ENCODE results near the gene LMX1A. TPM values are rescaled to one million over a fixed set of nuclear protein-coding genes. Genes with fewer than 3 reads are reported as not detected.

Gene LMX1A
- total RNA-seq, 1 experiment from 2014 or later = not detected

- peak; percentile 78 for DNase-seq (ENCODE audit: low spot score)
Observed at GRCh38 chr1:165367375-165367993, 11.0 kb upstream of the LMX1A start.

DNA sequence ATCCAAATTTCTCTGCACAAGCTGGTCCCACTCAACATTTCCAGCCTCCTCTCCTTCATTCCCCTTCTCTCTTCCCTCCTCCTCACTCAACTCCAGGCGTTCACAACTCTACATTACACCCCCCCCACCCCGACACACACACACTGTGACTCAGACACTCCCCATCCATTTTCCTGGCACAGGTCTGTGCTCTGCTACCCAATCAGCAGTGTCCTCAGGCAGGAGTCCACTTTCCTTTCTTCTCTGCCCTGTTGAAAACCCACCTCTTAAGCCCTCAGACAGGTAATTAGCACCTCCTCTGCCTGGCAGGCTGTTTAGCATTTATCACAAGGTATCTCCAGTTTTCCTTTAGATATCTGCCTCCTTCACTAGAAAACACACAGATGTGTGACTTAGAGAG is 8.8 kb upstream of the LMX1A start:
- no peak for DNase-seq (ENCODE audit: low spot score)

- DNase-seq (ENCODE audit: low spot score) = no peak
Observed at GRCh38 chr1:165364568-165365133, 8.1 kb upstream of the LMX1A start.

DNA sequence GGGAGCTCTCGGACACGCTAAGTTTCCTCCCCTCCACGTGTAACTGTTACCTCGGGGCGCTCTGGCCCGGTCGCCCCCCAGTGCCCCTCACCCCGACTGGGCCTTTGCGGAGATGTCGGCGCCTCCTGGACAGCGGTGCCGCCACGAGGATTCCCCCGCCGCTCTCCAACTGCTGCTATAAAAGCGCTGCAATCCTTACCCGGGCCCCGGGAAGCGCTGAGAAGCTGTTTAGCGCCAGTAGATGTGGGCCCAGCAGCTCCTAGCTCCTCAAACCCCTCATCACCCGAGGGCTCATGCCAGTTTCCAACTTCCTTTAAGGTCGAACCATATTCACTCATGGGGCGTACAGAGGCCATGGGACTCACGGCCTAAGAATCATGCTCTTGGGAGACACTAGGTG is 361 bp upstream of the LMX1A start:
- DNase-seq (ENCODE audit: low spot score) = no peak

DNA sequence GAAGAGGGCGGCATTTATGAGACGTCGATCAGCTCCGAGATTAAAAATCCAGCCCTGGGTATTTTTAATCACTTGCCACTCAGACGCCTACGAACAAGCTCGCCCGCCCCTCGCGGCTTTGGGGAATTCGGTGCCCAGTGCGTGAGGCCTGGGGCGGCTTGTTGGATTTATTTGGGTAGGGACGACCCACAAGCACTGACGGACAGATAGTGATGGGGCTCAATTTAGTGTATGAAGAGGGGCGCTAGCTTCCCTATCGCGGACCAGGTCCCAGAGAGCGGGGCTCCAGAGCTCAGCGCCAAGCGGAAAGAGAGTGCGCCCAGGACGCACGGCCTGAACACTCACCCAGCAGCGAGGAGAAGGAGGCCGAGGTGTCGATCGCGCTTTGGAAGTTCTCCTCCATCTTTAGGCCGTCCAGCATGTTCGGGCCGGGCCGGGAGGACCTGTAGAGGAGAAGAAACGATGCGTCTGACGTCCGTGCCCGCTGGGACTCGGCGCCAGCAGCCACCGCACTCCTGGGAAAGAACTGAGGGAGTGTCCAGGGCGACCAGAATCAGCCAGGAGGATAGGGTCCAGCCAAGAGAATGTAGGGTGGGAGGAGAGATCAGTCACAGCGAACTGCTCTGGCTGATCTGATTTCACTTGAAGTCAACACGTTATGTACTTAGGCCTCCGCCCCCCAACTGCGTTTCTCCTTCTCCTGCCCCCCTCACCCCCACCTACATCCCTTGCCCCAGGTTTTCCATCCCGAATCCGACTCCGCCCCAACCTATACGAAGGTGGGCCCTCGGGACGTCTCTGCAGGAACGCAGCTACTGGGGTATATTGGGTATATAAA is 1.2 kb downstream of the LMX1A start:
- DNase-seq (ENCODE audit: low spot score) = no peak

GRCh38 chr1:165354739-165355138 is 1.8 kb downstream of the LMX1A start:
- no peak for DNase-seq (ENCODE audit: low spot score)

- DNase-seq (ENCODE audit: low spot score) = no peak
Observed at GRCh38 chr1:165353731-165354671, 2.5 kb downstream of the LMX1A start.

- no peak for DNase-seq (ENCODE audit: low spot score)
Observed at GRCh38 chr1:165352442-165353293, 3.8 kb downstream of the LMX1A start.

GRCh38 chr1:165351863-165352441 is 4.6 kb downstream of the LMX1A start:
- no peak for DNase-seq (ENCODE audit: low spot score)

- no peak for DNase-seq (ENCODE audit: low spot score)
Observed at GRCh38 chr1:165350840-165351239, 5.7 kb downstream of the LMX1A start.

DNA sequence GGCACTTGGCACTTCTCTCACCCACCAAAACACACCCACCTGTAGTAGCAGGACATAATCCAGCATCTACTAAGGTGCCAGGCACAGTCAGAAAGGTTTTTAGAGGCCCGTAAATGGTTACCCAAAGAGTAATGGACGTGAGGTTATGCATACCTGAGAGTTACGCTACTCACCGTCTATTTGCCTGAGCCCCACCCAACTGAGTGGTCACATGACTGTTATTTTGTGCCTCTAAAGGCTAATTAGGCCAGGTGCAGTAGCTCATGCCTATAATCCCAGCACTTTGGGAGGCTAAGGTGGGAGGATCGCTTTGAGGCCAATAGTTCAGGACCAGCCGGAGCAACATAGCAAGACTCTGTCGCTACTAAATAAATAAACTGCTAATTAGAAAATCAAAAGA is 11.0 kb downstream of the LMX1A start:
- no peak for DNase-seq (ENCODE audit: low spot score)

DNA sequence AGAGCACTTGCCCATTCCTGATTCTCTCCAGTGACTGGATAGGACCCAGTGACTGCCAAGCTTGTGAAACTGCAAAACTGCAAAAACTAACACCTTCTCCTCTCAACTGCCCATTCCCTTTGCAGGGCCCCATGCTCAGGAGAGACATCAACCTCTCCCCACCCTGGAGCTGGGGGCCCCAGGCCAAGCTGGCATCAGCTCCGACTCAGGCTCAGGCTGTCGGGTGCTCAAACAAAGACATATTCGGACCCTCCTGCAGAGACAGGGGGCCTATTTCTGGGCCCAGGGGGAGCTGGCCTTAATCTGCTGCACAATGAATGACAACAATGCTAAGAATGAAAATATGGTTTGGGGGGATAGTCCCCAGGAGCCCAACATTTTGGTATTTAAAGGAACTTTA is 11.8 kb downstream of the LMX1A start:
- no peak for DNase-seq (ENCODE audit: low spot score)

DNA sequence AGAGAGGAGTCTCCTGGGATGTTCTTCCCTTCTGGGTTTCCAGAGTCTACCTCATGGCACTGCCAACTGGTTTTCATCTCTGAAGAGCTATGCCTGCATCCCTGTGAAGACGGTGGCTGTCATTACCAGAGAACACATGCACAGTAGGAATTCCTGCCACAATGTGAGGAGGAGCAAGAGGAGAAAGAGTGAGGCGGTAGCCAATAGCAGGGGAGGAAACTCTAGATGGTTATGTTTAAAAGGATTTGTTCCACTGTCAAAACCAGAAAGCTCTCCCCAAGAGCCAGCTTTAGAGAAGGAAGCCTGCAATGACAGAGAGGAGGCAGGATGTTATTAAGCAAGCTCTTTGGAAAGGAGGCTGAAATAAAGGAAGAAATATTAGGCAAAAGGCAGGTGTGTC is 12.3 kb downstream of the LMX1A start:
- no peak for DNase-seq (ENCODE audit: low spot score)

GRCh38 chr1:165342587-165342986 is 13.9 kb downstream of the LMX1A start:
- no peak for DNase-seq (ENCODE audit: low spot score)

- no peak for DNase-seq (ENCODE audit: low spot score)
Observed at GRCh38 chr1:165342168-165342567, 14.3 kb downstream of the LMX1A start.

- DNase-seq (ENCODE audit: low spot score) = no peak
Observed at GRCh38 chr1:165339164-165339563, 17.4 kb downstream of the LMX1A start.

DNA sequence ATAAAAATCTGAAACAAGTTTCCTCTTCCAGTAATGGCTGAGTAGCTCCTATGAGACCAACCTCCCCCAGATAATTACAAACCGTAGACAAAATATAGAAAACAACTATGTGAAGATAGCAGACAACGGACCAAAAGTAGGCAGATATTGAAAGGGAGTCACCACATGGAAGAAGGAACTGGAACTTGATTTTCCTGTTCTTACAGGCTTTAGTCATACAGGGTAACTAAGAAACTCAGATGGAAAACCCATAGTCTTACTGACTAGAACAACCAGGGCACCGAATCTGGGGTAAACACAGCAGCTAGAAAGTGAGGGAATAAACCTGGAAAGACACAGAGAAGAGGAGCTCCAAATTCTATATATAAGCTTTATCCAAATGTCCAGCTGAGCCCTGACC is 26.0 kb downstream of the LMX1A start:
- no peak for DNase-seq (ENCODE audit: low spot score)

DNA sequence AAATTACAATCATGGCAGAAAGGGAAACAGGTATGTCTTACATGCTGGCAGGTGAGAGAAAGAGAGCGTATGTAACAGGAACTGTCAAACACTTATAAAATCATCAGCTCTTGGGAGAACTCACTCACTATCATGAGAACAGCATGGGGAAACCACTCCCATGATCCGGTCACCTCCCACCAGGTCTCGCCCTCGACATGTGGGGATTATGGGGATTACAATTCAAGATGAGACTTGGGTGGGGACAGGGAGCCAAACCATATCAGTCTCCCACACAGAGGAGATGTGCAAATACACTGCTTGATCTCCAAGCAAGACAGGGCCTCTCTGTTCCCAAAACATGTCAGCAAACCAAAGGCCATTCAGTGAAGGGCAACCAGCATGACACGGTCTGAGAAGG is 27.4 kb downstream of the LMX1A start:
- no peak for DNase-seq (ENCODE audit: low spot score)

GRCh38 chr1:165328136-165328535 is 28.4 kb downstream of the LMX1A start:
- no peak for DNase-seq (ENCODE audit: low spot score)

DNA sequence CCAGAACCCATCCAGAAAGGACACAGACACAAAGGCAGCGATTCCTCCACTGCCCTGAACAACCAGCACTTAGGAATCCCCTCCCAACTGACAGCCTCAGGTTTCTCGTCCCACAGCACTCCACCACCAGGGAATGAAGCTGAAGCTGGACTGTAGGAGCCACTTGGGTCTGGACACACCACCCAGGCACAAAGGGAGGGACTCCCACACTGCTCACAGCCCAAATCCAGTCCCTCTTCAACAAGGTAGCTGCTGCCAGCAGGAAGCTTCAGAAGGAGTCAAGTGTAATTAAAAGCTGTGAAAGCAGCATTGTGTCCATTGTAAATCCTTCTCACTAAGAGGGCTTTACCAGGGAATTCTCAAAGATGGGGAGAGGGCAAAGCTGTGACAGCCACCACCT is 29.0 kb downstream of the LMX1A start:
- DNase-seq (ENCODE audit: low spot score) = no peak
